ENCODE data around the gene ARHGAP24.

ARHGAP24 gene

GRCh38 chr4:85928775-85929591, 454.0 kb downstream of the ARHGAP24 start:
- H3K27ac ChIP-seq: no peak overlapping the region
- TF ChIP-seq ZFX (IDR thresholded peaks at IDR 0.05; ENCODE audit: borderline replicate concordance) (no peak), CTCF (IDR thresholded peaks at IDR 0.05) (no peak)

- no peak overlapping the region for H3K27ac ChIP-seq
- TF ChIP-seq CTCF (IDR thresholded peaks at IDR 0.05) (no peak), ZFX (IDR thresholded peaks at IDR 0.05; ENCODE audit: borderline replicate concordance) (no peak)
Observed at GRCh38 chr4:85929961-85930665, 455.2 kb downstream of the ARHGAP24 start.

- H3K27ac ChIP-seq: no peak overlapping the region
- TF ChIP-seq CTCF (IDR thresholded peaks at IDR 0.05) (no peak), ZFX (IDR thresholded peaks at IDR 0.05; ENCODE audit: borderline replicate concordance) (no peak)
Observed at GRCh38 chr4:85932500-85933290, 457.7 kb downstream of the ARHGAP24 start.

- no peak overlapping the region for H3K27ac ChIP-seq
- TF ChIP-seq CTCF (IDR thresholded peaks at IDR 0.05) (no peak), ZFX (IDR thresholded peaks at IDR 0.05; ENCODE audit: borderline replicate concordance) (no peak)
Observed at GRCh38 chr4:85933291-85933640, 458.3 kb downstream of the ARHGAP24 start.

- TF ChIP-seq ZFX (IDR thresholded peaks at IDR 0.05; ENCODE audit: borderline replicate concordance) (no peak), CTCF (IDR thresholded peaks at IDR 0.05) (no peak)
- H3K27ac ChIP-seq: no peak overlapping the region
Observed at GRCh38 chr4:85937507-85937906, 462.6 kb downstream of the ARHGAP24 start.

GRCh38 chr4:85938062-85938461, 463.1 kb downstream of the ARHGAP24 start:
- TF ChIP-seq ZFX (IDR thresholded peaks at IDR 0.05; ENCODE audit: borderline replicate concordance) (no peak), CTCF (IDR thresholded peaks at IDR 0.05) (no peak)

More at GRCh38 chr4:85938062-85938461, 463.1 kb downstream of the ARHGAP24 start:
- no peak overlapping the region for H3K27ac ChIP-seq

All from 22Rv1 (cell line).